Liver (tissue), 9 donors: ENCODE results near the gene TEKTIP1. TPM values are rescaled to one million over a fixed set of nuclear protein-coding genes. Genes with fewer than 3 reads are reported as not detected.
"Not testable (repeated sequence)": the region's sequence is repeated elsewhere in the genome, so short reads cannot be mapped to it uniquely, and the experiment has no call there.

ENCODE experiments used
- DNase-seq: peaks from one replicate; pipeline ENCODE4 v3.0.0-alpha.2; 2017; ENCODE audit warnings: low spot score
- H3K27ac ChIP-seq, 2 donors: one replicate each; pipeline ENCODE4 v1.7.0; 2013; ENCODE audit warnings: inconsistent platforms in 2 of 2, low read length in 2 of 2, control low read depth in 1 of 2, low read depth in 1 of 2, mild to moderate bottlenecking in 1 of 2
- H3K27me3 ChIP-seq, 4 donors: one replicate each; pipeline versions ENCODE4 v1.6.1 to v1.7.0; 2013; ENCODE audit warnings: low read length in 3 of 4, inconsistent platforms in 1 of 4, mild to moderate bottlenecking in 1 of 4, moderate library complexity in 1 of 4; ENCODE audit not compliant: control insufficient read depth in 4 of 4, insufficient read depth in 4 of 4
- H3K36me3 ChIP-seq, 4 donors: one replicate each; pipeline versions ENCODE4 v1.6.1 to v1.7.0; 2013; ENCODE audit warnings: low read length in 3 of 4, mild to moderate bottlenecking in 3 of 4, low read depth in 1 of 4, moderate library complexity in 1 of 4; ENCODE audit not compliant: control insufficient read depth in 4 of 4, insufficient read depth in 3 of 4
- H3K4me1 ChIP-seq, 4 donors: one replicate each; pipeline versions ENCODE4 v1.6.1 to v1.7.0; 2013; ENCODE audit warnings: low read length in 3 of 4, mild to moderate bottlenecking in 3 of 4, moderate library complexity in 1 of 4; ENCODE audit not compliant: control insufficient read depth in 4 of 4, insufficient read depth in 4 of 4
- H3K4me3 ChIP-seq, 3 donors: one replicate each; pipeline versions ENCODE4 v1.6.1 to v1.7.0; 2013; ENCODE audit warnings: low read length in 3 of 3, control low read depth in 1 of 3, low read depth in 1 of 3, mild to moderate bottlenecking in 1 of 3
- H3K9ac ChIP-seq, 2 donors: one replicate each; pipeline ENCODE4 v1.7.0; 2013; ENCODE audit warnings: low read length in 2 of 2, mild to moderate bottlenecking in 2 of 2, moderate library complexity in 2 of 2, control low read depth in 1 of 2, low read depth in 1 of 2
- H3K9me3 ChIP-seq, 4 donors: one replicate each; pipeline versions ENCODE4 v1.6.1 to v1.7.0; 2013; ENCODE audit warnings: low read length in 3 of 4; ENCODE audit not compliant: control insufficient read depth in 4 of 4
- EGR1 ChIP-seq, 2 donors: IDR thresholded peaks; 2 replicates each; pipeline ENCODE4 v1.6.1; 2016 to 2018; ENCODE audit warnings: antibody characterized with exemption in 2 of 2, low read depth in 2 of 2
- FOXA1 ChIP-seq: IDR thresholded peaks from 2 replicates; pipeline ENCODE4 v1.6.1; 2016; ENCODE audit warnings: antibody characterized with exemption
- FOXA2 ChIP-seq: IDR thresholded peaks from 2 replicates; pipeline ENCODE4 v1.6.1; 2016; ENCODE audit warnings: antibody characterized with exemption
- GABPA ChIP-seq, 2 donors: IDR thresholded peaks in 1 of 2; conservative IDR thresholded peaks in 1 of 2; 2 replicates each; pipeline ENCODE4 v1.6.1; 2016; ENCODE audit warnings: antibody characterized with exemption in 2 of 2, mild to moderate bottlenecking in 1 of 2, moderate library complexity in 1 of 2
- HNF4A ChIP-seq, 2 donors: conservative IDR thresholded peaks; 2 replicates each; pipeline ENCODE4 v1.6.1; 2016; ENCODE audit warnings: antibody characterized with exemption in 2 of 2, mild to moderate bottlenecking in 2 of 2
- HNF4G ChIP-seq: IDR thresholded peaks from 2 replicates; pipeline ENCODE4 v1.6.1; 2016; ENCODE audit warnings: antibody characterized with exemption
- JUND ChIP-seq, 2 donors: IDR thresholded peaks; 2 replicates each; pipeline ENCODE4 v1.6.1; 2016; ENCODE audit warnings: antibody characterized with exemption in 2 of 2
- NR2F2 ChIP-seq: IDR thresholded peaks from 2 replicates; pipeline ENCODE4 v1.6.1; 2016; ENCODE audit warnings: antibody characterized with exemption
- RAD21 ChIP-seq, 2 donors: IDR thresholded peaks; 2 replicates each; pipeline ENCODE4 v1.6.1; 2016; ENCODE audit warnings: antibody characterized with exemption in 2 of 2, mild to moderate bottlenecking in 2 of 2
- RXRA ChIP-seq, 2 donors: IDR thresholded peaks; 2 replicates each; pipeline ENCODE4 v1.6.1; 2017 to 2018; ENCODE audit warnings: antibody characterized with exemption in 2 of 2, mild to moderate bottlenecking in 1 of 2
- SP1 ChIP-seq: IDR thresholded peaks from 2 replicates; pipeline ENCODE4 v1.6.1; 2018; ENCODE audit warnings: antibody characterized with exemption, mild to moderate bottlenecking
- TAF1 ChIP-seq: conservative IDR thresholded peaks from 2 replicates; pipeline ENCODE4 v1.6.1; 2016; ENCODE audit warnings: antibody characterized with exemption, mild to moderate bottlenecking
- YY1 ChIP-seq: IDR thresholded peaks from 2 replicates; pipeline ENCODE4 v1.6.1; 2016; ENCODE audit warnings: antibody characterized with exemption, mild to moderate bottlenecking
- WGBS: extraction: QIAGEN DNeasy Blood & Tissue Kit; methylation state at CpG from one replicate; pipeline ENCODE4 v1.1.7; 2013; 5-methylcytosine and 5-hydroxymethylcytosine counted together
- polyA plus RNA-seq, 2 donors: library from polyadenylated mRNA; stranded (reverse) in 1 of 2; unstranded in 1 of 2; fragments of 200-250 nt in 1 of 2; fragments of >200 nt in 1 of 2; fragmentation: Nextera tagmentation in 1 of 2; extraction: Ambion mirVana in 1 of 2; gene quantifications; one replicate each; pipeline versions ENCODE4 v1.2.1 to v1.2.3, GENCODE V29; 2013 to 2015
- total RNA-seq, 2 donors: library from RNA; depleted of rRNA; stranded (reverse); fragments of >200 nt; gene quantifications; one replicate each; pipeline ENCODE4 v1.2.3, GENCODE V29; 2014
- TF ChIP-seq, protein P1 (sequence below): IDR thresholded peaks from 2 replicates; pipeline ENCODE4 v1.6.1; 2016; ENCODE audit warnings: antibody characterized with exemption, mild to moderate bottlenecking
- TF ChIP-seq, protein P2 (sequence below): IDR thresholded peaks from 2 replicates; pipeline ENCODE4 v1.6.1; 2016; ENCODE audit warnings: antibody characterized with exemption
- TF ChIP-seq, protein P3 (sequence below): fragments of 150-350 bp; IDR thresholded peaks from 2 replicates; pipeline ENCODE4 v1.5.1; 2017; ENCODE audit warnings: improper control_type of control experiment, low read depth, low read length; ENCODE audit not compliant: missing input control
- donor health status: healthy.
- donor health status: healthy.
- donor health status: healthy.
- donor health status: healthy.
- donor health status: healthy.

TEKTIP1 gene
- total and polyA plus RNA-seq, 4 donors = 0.17 TPM; not detected in 3

DNA sequence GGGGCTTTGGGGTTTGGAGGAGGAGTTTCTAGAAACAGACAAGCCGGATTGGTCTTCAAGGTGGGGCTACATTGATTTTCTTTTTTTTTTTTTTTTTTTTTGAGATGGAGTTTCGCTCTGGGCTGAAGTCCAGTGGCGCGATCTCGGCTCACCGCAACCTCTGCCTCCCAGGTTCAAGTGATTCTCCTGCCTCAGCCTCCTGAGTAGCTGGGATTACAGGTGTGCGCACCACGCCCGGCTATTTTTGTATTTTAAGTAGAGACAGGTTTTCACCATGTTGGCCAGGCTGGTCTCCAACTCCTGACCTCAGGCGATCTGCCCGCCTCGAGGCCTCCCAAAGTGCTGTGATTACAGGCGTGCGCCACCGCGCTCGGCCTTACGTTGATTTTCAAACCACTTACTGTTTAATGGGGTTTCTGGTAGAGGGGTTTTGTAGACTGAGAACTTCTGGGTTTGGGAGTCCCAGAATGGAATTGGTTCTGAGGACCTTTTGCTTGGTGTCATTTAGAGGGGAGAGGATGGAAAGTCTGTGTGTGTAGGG is 30.8 kb upstream of the TEKTIP1 start:
- H3K9me3 ChIP-seq, DNase-seq, H3K27me3 ChIP-seq, H3K36me3 ChIP-seq, H3K9ac ChIP-seq: not testable (repeated sequence)
- peak overlapping the region; percentile 59 to 83 for H3K27ac ChIP-seq
- peak; percentile 15 to 23 for TF ChIP-seq RXRA (IDR thresholded peaks at IDR 0.05)
- peak; percentile 69 to 77 for TF ChIP-seq HNF4A (conservative IDR thresholded peaks at IDR 0.05)
- peak; percentile 9 for TF ChIP-seq HNF4G
- TF ChIP-seq SP1 = peak; percentile 48
- WGBS = 65% methylated on average over 18 of the region's 18 CpGs
- peak overlapping the region in 1 of 3 donors; percentile 90 for H3K4me3 ChIP-seq
- H3K4me1 ChIP-seq = peaks cover 19 to 70% (median 55%) of the 10 kb centered on the region in 4 donors

DNA sequence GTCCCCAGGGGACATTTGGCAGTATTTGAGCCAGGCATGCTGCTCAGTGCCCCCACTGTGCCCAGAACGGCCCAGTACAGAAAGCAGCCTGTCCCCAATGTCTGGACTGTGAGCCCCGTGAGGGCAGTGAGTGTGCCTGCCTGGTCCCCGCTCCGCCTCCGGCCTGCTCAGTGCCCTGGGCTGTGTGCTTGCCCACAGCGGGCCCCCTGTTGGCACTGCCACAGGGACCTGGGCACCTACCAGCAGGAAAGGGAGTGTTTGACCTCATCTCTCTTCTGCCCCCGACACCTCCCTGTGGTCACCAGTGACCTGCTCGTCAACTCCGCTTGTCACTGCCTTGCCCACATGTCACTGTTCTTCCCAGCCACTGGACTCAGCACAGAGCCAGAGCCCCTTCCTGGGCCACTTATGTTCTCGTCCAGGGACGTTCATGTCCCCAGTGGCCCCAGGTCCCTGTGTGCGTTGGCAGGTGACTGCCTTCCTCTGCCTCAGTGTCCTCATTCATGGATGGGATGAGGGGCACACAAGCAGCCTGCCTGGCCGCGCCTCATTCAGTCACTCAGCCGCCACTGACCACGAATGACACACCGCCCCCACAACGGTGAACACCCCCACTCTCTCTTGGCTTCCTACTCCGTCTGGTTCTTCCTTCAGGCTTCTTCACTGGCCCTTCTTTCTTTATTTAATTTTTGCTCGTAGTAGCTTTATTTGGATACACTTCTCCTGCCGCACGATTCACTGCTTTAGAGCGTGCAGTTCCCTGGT is 30.0 kb upstream of the TEKTIP1 start:
- DNase-seq = no peak
- TF ChIP-seq HNF4G (no peak), RXRA (IDR thresholded peaks at IDR 0.05) (peak; percentile 14 to 28)
- Histone ChIP-seq H3K4me1 (peaks cover 19 to 75% (median 58%) of the 10 kb centered on the region in 4 donors), H3K36me3 (no peaks in the 10 kb centered on the region), H3K9ac (no peak overlapping the region), H3K9me3 (no peaks in the 10 kb centered on the region), H3K27ac (peak overlapping the region; percentile 59 to 63), H3K27me3 (no peaks in the 10 kb centered on the region), H3K4me3 (no peak overlapping the region)
- WGBS = 69% methylated on average over 23 of the region's 23 CpGs

DNA sequence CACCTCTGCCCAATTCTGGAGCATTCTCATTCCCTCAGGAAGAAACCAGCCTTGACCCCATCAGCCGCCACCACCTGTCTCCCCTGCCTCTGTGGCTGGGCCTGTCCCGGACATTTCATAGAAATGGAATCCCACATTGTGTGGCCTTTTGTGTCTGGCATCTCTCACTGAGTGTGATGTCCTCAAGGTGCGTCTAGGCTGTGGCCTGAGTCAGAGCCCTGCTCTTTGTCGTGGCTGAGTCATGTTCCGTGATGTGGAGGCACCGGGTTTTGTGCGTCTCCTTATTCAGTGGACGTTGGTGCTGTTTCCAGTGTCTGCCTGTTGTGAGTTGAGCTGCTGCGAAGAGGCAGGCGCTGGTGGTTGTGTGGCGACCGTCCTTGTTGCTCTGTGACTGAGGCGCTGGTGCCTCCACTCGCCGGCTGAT is 29.4 kb upstream of the TEKTIP1 start:
- no peak for DNase-seq
- no peaks in the 10 kb centered on the region for H3K36me3 ChIP-seq

DNA sequence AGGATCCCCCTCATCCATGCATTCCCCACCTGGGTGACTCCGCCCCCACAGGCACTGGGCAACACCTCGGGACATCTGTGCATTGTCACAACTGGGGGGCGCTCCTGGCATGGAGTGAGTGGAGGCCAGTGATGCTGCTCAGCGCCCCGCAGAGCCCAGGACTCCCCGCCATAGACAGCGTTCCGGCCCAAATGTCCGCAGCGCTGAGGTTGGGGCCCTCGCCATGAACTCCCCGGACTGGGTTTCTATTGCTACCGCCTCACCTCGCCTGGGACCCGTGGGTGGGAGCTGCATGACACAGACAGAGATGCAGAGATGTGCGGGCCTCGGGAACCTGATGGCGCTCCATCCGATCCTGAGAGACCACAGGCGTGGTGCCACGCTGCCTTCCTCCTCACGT is 28.2 kb upstream of the TEKTIP1 start:
- DNase-seq = no peak
- peaks cover 18 to 74% (median 58%) of the 10 kb centered on the region in 4 donors for H3K4me1 ChIP-seq
- H3K27ac ChIP-seq = no peak overlapping the region
- no peaks in the 10 kb centered on the region for H3K27me3 ChIP-seq
- H3K36me3 ChIP-seq = no peaks in the 10 kb centered on the region
- 92% methylated on average over 22 of the region's 22 CpGs for WGBS
- H3K9me3 ChIP-seq = no peaks in the 10 kb centered on the region
- no peak overlapping the region for H3K4me3 ChIP-seq
- no peak overlapping the region for H3K9ac ChIP-seq
- TF ChIP-seq NR2F2 = no peak
- no peak for TF ChIP-seq YY1
- TF ChIP-seq HNF4A (conservative IDR thresholded peaks at IDR 0.05) = no peak
- TF ChIP-seq RAD21 (IDR thresholded peaks at IDR 0.05) = no peak
- no peak for TF ChIP-seq FOXA1
- TF ChIP-seq GABPA (IDR thresholded peaks at IDR 0.05 in 1 of 2, conservative IDR thresholded peaks at IDR 0.05 in 1 of 2) = no peak
- TF ChIP-seq FOXA2 = no peak
- TF ChIP-seq HNF4G = no peak
- TF ChIP-seq JUND (IDR thresholded peaks at IDR 0.05) = no peak
- TF ChIP-seq RXRA (IDR thresholded peaks at IDR 0.05) = no peak
- TF ChIP-seq, protein P1, sequence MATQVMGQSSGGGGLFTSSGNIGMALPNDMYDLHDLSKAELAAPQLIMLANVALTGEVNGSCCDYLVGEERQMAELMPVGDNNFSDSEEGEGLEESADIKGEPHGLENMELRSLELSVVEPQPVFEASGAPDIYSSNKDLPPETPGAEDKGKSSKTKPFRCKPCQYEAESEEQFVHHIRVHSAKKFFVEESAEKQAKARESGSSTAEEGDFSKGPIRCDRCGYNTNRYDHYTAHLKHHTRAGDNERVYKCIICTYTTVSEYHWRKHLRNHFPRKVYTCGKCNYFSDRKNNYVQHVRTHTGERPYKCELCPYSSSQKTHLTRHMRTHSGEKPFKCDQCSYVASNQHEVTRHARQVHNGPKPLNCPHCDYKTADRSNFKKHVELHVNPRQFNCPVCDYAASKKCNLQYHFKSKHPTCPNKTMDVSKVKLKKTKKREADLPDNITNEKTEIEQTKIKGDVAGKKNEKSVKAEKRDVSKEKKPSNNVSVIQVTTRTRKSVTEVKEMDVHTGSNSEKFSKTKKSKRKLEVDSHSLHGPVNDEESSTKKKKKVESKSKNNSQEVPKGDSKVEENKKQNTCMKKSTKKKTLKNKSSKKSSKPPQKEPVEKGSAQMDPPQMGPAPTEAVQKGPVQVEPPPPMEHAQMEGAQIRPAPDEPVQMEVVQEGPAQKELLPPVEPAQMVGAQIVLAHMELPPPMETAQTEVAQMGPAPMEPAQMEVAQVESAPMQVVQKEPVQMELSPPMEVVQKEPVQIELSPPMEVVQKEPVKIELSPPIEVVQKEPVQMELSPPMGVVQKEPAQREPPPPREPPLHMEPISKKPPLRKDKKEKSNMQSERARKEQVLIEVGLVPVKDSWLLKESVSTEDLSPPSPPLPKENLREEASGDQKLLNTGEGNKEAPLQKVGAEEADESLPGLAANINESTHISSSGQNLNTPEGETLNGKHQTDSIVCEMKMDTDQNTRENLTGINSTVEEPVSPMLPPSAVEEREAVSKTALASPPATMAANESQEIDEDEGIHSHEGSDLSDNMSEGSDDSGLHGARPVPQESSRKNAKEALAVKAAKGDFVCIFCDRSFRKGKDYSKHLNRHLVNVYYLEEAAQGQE = no peak
- TF ChIP-seq, protein P2, sequence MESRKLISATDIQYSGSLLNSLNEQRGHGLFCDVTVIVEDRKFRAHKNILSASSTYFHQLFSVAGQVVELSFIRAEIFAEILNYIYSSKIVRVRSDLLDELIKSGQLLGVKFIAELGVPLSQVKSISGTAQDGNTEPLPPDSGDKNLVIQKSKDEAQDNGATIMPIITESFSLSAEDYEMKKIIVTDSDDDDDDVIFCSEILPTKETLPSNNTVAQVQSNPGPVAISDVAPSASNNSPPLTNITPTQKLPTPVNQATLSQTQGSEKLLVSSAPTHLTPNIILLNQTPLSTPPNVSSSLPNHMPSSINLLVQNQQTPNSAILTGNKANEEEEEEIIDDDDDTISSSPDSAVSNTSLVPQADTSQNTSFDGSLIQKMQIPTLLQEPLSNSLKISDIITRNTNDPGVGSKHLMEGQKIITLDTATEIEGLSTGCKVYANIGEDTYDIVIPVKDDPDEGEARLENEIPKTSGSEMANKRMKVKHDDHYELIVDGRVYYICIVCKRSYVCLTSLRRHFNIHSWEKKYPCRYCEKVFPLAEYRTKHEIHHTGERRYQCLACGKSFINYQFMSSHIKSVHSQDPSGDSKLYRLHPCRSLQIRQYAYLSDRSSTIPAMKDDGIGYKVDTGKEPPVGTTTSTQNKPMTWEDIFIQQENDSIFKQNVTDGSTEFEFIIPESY = no peak
- TF ChIP-seq, protein P3, sequence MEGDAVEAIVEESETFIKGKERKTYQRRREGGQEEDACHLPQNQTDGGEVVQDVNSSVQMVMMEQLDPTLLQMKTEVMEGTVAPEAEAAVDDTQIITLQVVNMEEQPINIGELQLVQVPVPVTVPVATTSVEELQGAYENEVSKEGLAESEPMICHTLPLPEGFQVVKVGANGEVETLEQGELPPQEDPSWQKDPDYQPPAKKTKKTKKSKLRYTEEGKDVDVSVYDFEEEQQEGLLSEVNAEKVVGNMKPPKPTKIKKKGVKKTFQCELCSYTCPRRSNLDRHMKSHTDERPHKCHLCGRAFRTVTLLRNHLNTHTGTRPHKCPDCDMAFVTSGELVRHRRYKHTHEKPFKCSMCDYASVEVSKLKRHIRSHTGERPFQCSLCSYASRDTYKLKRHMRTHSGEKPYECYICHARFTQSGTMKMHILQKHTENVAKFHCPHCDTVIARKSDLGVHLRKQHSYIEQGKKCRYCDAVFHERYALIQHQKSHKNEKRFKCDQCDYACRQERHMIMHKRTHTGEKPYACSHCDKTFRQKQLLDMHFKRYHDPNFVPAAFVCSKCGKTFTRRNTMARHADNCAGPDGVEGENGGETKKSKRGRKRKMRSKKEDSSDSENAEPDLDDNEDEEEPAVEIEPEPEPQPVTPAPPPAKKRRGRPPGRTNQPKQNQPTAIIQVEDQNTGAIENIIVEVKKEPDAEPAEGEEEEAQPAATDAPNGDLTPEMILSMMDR = no peak
- no peak for TF ChIP-seq TAF1

More for the DNA sequence above, 29.4 kb upstream of the TEKTIP1 start:
- H3K27ac ChIP-seq = no peak overlapping the region
- TF ChIP-seq EGR1 (IDR thresholded peaks at IDR 0.05; ENCODE audit: low read depth in 2 of 2) (no peak), HNF4G (no peak)
- H3K4me3 ChIP-seq = no peak overlapping the region
- peaks cover 19 to 77% (median 60%) of the 10 kb centered on the region in 4 donors for H3K4me1 ChIP-seq
- H3K9ac ChIP-seq = no peak overlapping the region
- WGBS = 93% methylated on average over 15 of the region's 15 CpGs
- no peaks in the 10 kb centered on the region for H3K27me3 ChIP-seq
- no peaks in the 10 kb centered on the region for H3K9me3 ChIP-seq
